Activated B cell treated with CpG ODN at 0.5 μM for 24 hours (primary cell): ENCODE results near the gene COA6. TPM values are rescaled to one million over a fixed set of nuclear protein-coding genes. Genes with fewer than 3 reads are reported as not detected.
"Not testable (repeated sequence)": the region's sequence is repeated elsewhere in the genome, so short reads cannot be mapped to it uniquely, and the experiment has no call there.

Experiments used
- ATAC-seq: fragments of 200-7000 bp; cut with Tn5 transposase; one replicate; pipeline ENCODE4 v1.10.0; 2021; ENCODE audit warnings: low read depth, mild to moderate bottlenecking, moderate library complexity
- CTCF ChIA-PET: fragments of 350-600 bp; sonication (Branson Sonifier 250); formaldehyde crosslinking; loops from one replicate; lab custom pipeline; 2021; ENCODE audit warnings: antibody characterized with exemption; lab: Charles Lee
- POLR2A ChIA-PET: fragments of 350-600 bp; sonication (Branson Sonifier 250); formaldehyde crosslinking; loops from one replicate; lab custom pipeline; 2021; ENCODE audit warnings: antibody characterized with exemption; lab: Charles Lee
- DNase-seq: peaks from one replicate; pipeline ENCODE4 v3.0.0; 2022
- H3K27ac Mint-ChIP-seq: one replicate; pipeline ENCODE4 v1.8.0; 2020; ENCODE audit warnings: mixed read lengths
- H3K27me3 Mint-ChIP-seq: one replicate; pipeline ENCODE4 v1.8.0; 2021; ENCODE audit warnings: mixed read lengths
- H3K36me3 Mint-ChIP-seq: one replicate; pipeline ENCODE4 v1.8.0; 2021; ENCODE audit warnings: low read depth, mixed read lengths
- H3K4me1 Mint-ChIP-seq: one replicate; pipeline ENCODE4 v1.8.0; 2021; ENCODE audit warnings: mixed read lengths
- H3K4me3 Mint-ChIP-seq: one replicate; pipeline ENCODE4 v1.8.0; 2020; ENCODE audit warnings: mild to moderate bottlenecking, mixed read lengths
- H3K9me3 Mint-ChIP-seq: one replicate; pipeline ENCODE4 v1.8.0; 2020; ENCODE audit warnings: mixed read lengths
- CTCF ChIP-seq: fragments of 200-600 bp; IDR thresholded peaks from one replicate; pipeline ENCODE4 v1.8.0; 2022; ENCODE audit warnings: antibody characterized with exemption, mild to moderate bottlenecking
- intact Hi-C: fragments of 100-400 bp; cut with micrococcal nuclease; formaldehyde crosslinking; loops from one replicate; pipeline ENCODE4 v1.15.1; 2024
- total RNA-seq: library from RNA; stranded (reverse); gene quantifications from 2 replicates; pipeline ENCODE4 v1.2.3, GENCODE V29; 2022

COA6 gene
- total RNA-seq, 1 donor from 2014 or later = 20.7 TPM

DNA sequence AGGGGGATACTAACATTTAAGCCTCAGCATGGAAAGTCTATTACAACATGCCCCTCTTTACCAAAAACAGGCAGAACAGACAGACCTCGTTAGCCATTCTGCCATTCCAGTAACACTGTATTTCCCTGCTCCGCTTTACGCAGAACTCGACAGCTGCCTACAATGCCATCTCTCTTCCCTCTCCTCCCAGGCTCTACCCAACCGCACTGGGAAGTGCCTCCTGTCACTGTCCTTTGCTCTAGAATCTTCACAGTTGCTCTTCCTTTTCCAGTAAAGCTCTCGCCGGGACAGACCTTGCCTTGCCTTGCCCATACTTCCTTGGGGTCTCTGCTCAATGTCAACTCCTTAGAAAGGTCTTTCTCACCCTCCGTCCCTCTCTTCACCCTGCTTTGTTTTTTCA, 22.8 kb downstream of the COA6 start:
- H3K36me3 Mint-ChIP-seq = peaks cover 31% of the 10 kb centered on the region
- H3K4me3 Mint-ChIP-seq = no peak overlapping the region
- intact Hi-C loops = no loop called here
- CTCF ChIA-PET = no interaction called here
- no peaks in the 10 kb centered on the region for H3K9me3 Mint-ChIP-seq
- H3K27ac Mint-ChIP-seq = no peak overlapping the region
- DNase-seq = no peak
- H3K4me1 Mint-ChIP-seq = peaks cover 29% of the 10 kb centered on the region
- TF ChIP-seq CTCF = no peak
- no peak for ATAC-seq
- no peaks in the 10 kb centered on the region for H3K27me3 Mint-ChIP-seq
- POLR2A ChIA-PET = interaction anchor here (0.6 kb wide), 1 partner anchor 19 kb away, joined by 3 read pairs; no protein-coding TSS in a partner anchor

DNA sequence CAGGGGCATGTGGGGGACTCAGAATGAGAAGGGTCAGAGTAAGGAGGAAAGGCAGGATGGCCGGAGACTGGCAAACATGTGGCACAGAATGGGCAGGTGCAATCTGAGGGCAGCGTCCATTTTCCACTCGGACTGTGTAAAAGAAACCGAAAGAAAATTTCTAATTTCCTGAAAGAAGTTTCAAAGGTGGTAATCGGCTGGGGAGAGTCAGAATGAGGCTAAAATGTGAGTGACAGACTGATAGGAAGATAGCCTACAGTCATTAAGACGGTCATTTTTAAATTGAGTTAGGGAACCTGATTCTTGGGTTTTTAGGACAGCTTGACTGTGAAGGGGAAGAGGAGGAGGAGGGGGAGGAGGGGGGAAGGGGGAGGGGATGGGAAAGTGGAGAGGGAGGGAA, 23.6 kb downstream of the COA6 start:
- no peaks in the 10 kb centered on the region for H3K27me3 Mint-ChIP-seq
- H3K36me3 Mint-ChIP-seq = peaks cover 25% of the 10 kb centered on the region
- ATAC-seq = no peak
- DNase-seq = no peak
- CTCF ChIA-PET = no interaction called here
- no peaks in the 10 kb centered on the region for H3K9me3 Mint-ChIP-seq
- no peak for TF ChIP-seq CTCF
- intact Hi-C loops = no loop called here
- peak overlapping the region; percentile 35 for H3K27ac Mint-ChIP-seq
- no peak overlapping the region for H3K4me3 Mint-ChIP-seq
- POLR2A ChIA-PET = interaction anchor here (0.6 kb wide), 1 partner anchor 23 kb away, joined by 5 read pairs; no protein-coding TSS in a partner anchor
- H3K4me1 Mint-ChIP-seq = peaks cover 36% of the 10 kb centered on the region

DNA sequence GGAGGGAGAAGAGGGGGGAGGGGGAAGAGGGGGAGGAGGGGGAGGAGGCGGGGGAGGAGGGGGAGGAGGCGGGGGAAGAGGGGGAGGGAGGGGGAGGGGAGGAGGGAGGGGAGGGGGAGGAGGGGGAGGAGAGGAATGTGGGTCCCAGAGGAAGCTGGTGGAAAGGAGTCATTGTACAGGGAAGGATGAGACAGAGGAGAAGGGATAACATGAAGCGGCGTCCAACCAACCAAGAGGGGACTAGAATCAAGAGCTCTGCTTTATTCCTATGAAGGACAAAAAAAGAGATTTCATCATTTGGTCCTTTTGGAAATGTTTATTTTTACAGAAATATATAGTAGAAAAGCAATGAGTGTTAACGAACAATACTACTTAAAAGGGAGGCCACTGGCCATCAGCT, 24.5 kb downstream of the COA6 start:
- Mint-ChIP-seq H3K27me3 (no peaks in the 10 kb centered on the region), H3K9me3 (no peaks in the 10 kb centered on the region), H3K27ac (no peak overlapping the region), H3K4me1 (peaks cover 37% of the 10 kb centered on the region), H3K4me3 (no peak overlapping the region), H3K36me3 (peaks cover 20% of the 10 kb centered on the region)
- no peak for ATAC-seq
- intact Hi-C loops = loop anchor here (1.0 kb wide), 1 partner anchor 24 kb away; the partner anchor contains the start of gene COA6
- no peak for TF ChIP-seq CTCF
- no peak for DNase-seq
- ChIA-PET POLR2A (interaction anchor here (0.7 to 2.1 kb wide), 2 partner anchors 24 to 763 kb away, joined by 3 to 22 read pairs; partner anchors contain the start of gene COA6), CTCF (no interaction called here)

DNA sequence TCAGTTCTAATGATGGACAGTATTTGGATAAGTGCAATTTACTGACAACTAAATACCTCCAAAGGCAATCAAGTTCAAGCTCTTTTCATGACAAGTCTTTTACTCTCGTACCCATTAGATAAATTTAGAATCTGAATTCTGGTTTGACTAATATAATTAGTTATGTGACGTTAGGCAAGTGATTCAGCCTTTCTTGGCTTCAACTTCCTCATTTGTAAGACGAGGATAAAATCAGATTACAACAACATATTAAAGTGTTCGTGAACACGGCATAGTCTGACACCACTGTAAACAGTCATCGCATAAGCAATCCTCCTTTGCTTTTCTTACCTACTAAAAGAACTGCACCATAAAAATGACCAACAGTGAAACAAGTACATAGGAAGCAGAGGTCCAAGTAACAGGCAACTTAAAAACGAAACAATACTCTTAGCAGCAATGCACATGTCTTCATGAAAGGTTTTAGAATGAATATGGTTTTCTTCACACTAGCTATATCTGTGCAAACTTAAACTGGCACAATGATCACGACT, 25.7 kb downstream of the COA6 start:
- ATAC-seq (peak; percentile 78), DNase-seq (no peak)
- ChIA-PET POLR2A (interaction anchor here (1.1 to 2.1 kb wide), 2 partner anchors 26 to 124 kb away, joined by 3 to 22 read pairs; partner anchors contain the start of gene COA6), CTCF (no interaction called here)
- Mint-ChIP-seq H3K9me3 (no peaks in the 10 kb centered on the region), H3K4me1 (peaks cover 37% of the 10 kb centered on the region), H3K4me3 (peak overlapping the region; percentile 85), H3K36me3 (peaks cover 13% of the 10 kb centered on the region), H3K27ac (peak overlapping the region; percentile 90), H3K27me3 (no peaks in the 10 kb centered on the region)
- intact Hi-C loops = loop anchor here (1.0 kb wide), 1 partner anchor 26 kb away; the partner anchor contains the start of gene COA6
- no peak for TF ChIP-seq CTCF

GRCh38 chr1:234399515-234399914, 26.3 kb downstream of the COA6 start:
- intact Hi-C loops, H3K27me3 Mint-ChIP-seq, CTCF ChIA-PET, H3K9me3 Mint-ChIP-seq, H3K36me3 Mint-ChIP-seq, DNase-seq, ATAC-seq: not testable (repeated sequence)
- Mint-ChIP-seq H3K4me1 (peaks cover 37% of the 10 kb centered on the region), H3K4me3 (peak overlapping the region; percentile 85), H3K27ac (peak overlapping the region; percentile 90)
- POLR2A ChIA-PET = interaction anchor here (1.1 to 2.1 kb wide), 2 partner anchors 26 to 123 kb away, joined by 3 to 22 read pairs; partner anchors contain the start of gene COA6
